Epithelial cell of proximal tubule (primary cell): ENCODE results near the gene PCBD1. TPM values are rescaled to one million over a fixed set of nuclear protein-coding genes. Genes with fewer than 3 reads are reported as not detected.
A peak's percentile ranks its signal among the peaks of the same experiment; 100 is the strongest.

ENCODE experiments used
- DNase-seq: peaks from one replicate; pipeline ENCODE4 v3.0.0-alpha.2; 2011; ENCODE audit warnings: low read depth
- H3K4me3 ChIP-seq: 2 replicates; pipeline ENCODE4 v1.5.1; 2011; ENCODE audit warnings: low read depth, mild to moderate bottlenecking, low read length
- total RNA-seq: library from RNA; depleted of rRNA; stranded (reverse); fragments of >200 nt; gene quantifications from 2 replicates; pipeline ENCODE4 v1.2.3, GENCODE V29; 2015
- TF ChIP-seq, protein P1 (sequence below): conservative IDR thresholded peaks from 2 replicates; pipeline ENCODE4 v1.5.1; 2012; ENCODE audit warnings: low read depth, mild to moderate bottlenecking, low read length

PCBD1 gene
- total RNA-seq = 122 and 165 TPM in 2 replicates

DNA sequence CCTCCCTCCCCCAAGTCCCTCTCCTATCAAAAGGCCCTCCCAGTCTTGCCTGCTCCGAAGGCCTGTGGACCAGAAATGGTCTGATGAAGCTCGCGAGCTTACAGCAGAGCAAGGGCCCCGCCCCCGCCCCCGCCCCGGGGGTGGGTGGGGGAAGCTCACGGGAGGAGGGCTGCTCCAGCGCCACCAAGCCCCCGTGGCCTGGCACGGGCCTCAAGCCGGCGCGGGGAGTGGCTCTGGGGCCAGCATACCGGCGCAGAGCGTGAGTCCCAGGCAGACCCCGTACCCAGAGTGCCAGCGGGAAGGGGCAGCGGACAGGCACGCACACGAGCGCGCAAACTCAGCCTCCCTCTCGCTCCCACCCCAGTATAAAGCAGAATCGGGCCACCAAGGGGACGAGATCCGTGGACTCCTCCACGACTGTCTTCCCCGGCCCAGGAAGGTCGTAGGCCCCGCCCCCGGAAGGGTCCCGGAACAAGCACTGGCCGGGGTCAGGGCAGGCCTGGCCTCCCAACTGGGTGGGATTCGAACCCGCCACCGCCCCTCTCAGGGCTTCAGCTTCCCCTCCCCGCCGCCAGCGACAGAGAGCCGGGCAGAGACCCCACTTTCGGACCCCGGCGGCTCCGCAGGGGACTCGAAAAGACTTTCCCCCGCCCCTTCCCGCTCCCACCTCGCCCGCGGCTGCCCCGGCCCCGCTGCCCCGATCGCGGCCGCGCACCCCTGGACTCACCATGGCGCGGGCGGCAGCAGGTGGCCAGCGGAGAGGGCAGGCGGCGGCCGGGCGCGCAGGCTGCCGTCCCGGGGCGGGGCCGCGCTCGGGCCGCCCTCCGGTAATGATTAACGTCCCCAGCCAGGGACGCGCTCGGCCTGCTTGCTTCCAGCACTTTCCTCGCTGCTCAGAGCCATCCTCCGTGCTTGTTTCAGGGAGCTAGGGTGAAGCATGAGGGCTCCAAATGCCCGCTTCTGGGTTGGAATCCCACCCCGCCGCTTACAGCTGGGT is at the start of gene PCBD1:
TSS of gene PCBD1 (minus strand) at position 762 of the 997 bp plus-strand sequence. CDS start at position 730, 32 bp downstream.
- DNase-seq = no peak
- TF ChIP-seq, protein P1, sequence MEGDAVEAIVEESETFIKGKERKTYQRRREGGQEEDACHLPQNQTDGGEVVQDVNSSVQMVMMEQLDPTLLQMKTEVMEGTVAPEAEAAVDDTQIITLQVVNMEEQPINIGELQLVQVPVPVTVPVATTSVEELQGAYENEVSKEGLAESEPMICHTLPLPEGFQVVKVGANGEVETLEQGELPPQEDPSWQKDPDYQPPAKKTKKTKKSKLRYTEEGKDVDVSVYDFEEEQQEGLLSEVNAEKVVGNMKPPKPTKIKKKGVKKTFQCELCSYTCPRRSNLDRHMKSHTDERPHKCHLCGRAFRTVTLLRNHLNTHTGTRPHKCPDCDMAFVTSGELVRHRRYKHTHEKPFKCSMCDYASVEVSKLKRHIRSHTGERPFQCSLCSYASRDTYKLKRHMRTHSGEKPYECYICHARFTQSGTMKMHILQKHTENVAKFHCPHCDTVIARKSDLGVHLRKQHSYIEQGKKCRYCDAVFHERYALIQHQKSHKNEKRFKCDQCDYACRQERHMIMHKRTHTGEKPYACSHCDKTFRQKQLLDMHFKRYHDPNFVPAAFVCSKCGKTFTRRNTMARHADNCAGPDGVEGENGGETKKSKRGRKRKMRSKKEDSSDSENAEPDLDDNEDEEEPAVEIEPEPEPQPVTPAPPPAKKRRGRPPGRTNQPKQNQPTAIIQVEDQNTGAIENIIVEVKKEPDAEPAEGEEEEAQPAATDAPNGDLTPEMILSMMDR = no peak
- H3K4me3 ChIP-seq = peak within 1 kb of the TSS; percentile 86

DNA sequence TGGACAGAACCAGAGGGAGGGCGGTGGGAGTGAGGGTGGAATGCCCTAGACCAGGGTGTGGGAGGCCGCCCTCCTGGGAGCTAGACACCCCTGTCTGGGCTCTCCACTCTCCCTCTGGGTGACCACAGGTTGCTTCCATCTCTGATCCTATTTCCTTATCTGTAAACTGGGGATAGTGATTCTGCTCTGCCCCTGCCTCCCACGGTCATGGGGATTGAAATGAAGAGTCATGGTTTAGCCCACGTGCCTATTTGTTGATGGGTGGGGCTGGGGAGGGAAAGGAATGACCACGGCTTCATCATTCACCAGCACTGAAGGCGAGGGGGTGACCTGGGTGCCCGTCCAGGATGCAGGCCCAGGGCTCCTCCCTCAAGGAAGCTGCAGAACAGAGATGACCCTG is 49.3 kb upstream of the PCBD1 start:
- H3K4me3 ChIP-seq = no peak overlapping the region
- DNase-seq = no peak
- TF ChIP-seq, protein P1 = no peak

DNA sequence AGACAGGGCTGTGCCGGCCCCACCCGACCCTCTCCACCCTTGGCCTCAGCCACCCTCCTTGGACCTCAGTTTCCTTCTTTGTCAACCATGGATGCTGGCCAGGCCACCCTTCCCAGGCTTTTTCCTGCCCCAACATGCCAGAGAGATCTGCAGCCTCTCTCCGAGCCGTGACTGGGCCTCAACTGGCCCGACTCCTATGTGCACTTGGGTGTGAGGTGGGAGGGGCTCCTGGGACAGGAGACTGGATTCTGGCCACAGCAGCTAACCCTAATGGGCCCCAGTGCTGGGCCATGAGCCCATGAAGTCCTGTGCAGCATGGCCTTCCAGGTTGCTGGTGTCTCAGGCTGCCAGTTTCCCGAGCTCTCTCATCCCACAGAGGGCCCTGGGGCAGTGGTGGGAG is 47.7 kb upstream of the PCBD1 start:
- TF ChIP-seq, protein P1 = no peak
- no peak overlapping the region for H3K4me3 ChIP-seq
- no peak for DNase-seq

DNA sequence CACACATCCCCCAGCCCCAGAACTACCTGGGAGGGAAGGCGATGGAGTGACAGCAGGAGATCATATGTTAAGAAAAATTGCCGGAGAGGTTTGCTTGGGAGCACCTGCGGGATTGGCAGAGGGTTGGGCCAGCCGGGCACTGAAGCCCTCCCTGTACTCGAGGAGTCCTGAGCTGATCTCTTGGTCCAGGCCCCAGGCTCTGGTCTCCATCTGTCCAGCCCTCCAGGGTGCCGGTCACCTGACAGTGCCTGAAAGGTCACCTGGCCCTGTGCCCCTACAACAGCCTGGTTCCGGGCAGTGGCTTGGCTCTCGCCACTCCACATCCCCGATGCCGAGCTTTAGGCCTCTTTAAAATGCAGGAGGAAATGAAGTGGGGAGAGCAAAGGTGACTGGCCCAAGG is 47.3 kb upstream of the PCBD1 start:
- TF ChIP-seq, protein P1 = no peak
- no peak overlapping the region for H3K4me3 ChIP-seq
- DNase-seq = no peak

DNA sequence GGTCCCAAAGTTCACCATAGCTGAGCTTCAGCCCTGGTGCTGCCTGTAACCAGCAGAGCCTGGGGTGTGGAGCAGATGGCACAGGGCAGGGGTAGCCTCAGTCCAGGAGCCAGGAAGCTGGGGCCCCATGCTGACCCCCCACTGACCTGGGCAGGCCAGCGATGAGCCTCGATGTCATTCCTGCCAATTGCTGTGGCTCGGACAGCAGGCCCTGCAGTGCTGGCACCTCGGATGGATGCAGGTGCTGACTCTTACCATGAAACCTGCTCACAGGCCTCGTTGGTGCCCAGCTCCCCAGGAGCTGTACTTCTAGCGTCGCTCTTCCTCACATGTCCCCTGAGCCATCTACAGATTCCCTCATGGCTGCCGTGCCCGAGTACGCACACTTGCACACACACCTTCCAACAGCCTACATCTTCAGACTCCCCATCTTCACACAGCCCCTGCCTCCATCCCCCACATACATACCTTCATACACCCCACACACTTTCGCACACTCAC is 46.8 kb upstream of the PCBD1 start:
- no peak for DNase-seq
- TF ChIP-seq, protein P1 = no peak
- no peak overlapping the region for H3K4me3 ChIP-seq

DNA sequence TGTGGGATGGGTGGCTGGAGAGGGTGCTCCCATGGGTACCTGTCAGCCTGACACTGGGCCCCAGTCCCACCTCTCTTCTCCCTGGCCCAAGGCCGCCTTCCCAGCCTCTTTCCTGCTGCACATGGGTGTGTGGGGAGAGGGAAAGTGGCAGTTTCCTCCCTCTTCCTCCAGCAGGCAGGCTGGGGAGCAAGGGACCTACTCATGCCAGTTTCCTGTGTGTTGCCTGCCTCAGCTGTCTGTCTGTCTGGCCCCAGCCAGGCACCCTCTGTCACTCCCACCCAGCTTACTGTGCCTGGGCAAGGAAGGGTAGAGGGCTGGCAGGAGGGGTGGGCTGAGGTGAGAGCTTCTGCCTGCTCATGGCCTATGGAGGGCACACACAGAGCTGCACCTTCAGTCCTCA is 46.3 kb upstream of the PCBD1 start:
- no peak for DNase-seq
- H3K4me3 ChIP-seq = no peak overlapping the region
- TF ChIP-seq, protein P1 = no peak
